ENCODE results near the gene ZNF598. TPM values are rescaled to one million over a fixed set of nuclear protein-coding genes. Genes with fewer than 3 reads are reported as not detected.

ZNF598 gene
- total RNA-seq, 1 donor from 2014 or later = 46.0 TPM

GRCh38 chr16:2043667-2044451 lies 34.2 kb upstream of the ZNF598 start:
- H3K9me3 ChIP-seq (ENCODE audit: insufficient read depth, low read depth, low read length) = no peaks in the 10 kb centered on the region
- Mint-ChIP-seq H3K27me3 (ENCODE audit: low read depth, unreplicated experiment) (no peaks in the 10 kb centered on the region), H3K4me1 (ENCODE audit: low read depth, unreplicated experiment) (peaks cover 8% of the 10 kb centered on the region)

GRCh38 chr16:2042986-2043666 lies 33.5 kb upstream of the ZNF598 start:
- Histone ChIP-seq H4K20me1 (ENCODE audit: insufficient read depth, low read length) (no peaks in the 10 kb centered on the region), H3K27me3 (ENCODE audit: insufficient read depth, low read length) (no peaks in the 10 kb centered on the region), H3K4me1 (ENCODE audit: insufficient read depth, low read length) (peaks cover 41% of the 10 kb centered on the region), H3K9me3 (ENCODE audit: insufficient read depth, low read depth, low read length) (no peaks in the 10 kb centered on the region), H3K9ac (ENCODE audit: low read length) (no peak overlapping the region), H3K4me2 (ENCODE audit: low read length) (no peak overlapping the region), H3K4me3 (ENCODE audit: insufficient read depth, low read depth, low read length) (no peak overlapping the region), H3K27ac (ENCODE audit: low read depth, low read length) (no peak overlapping the region), H2AFZ (ENCODE audit: low read depth, low read length) (no peak overlapping the region), H3K36me3 (ENCODE audit: insufficient read depth, low read length) (no peaks in the 10 kb centered on the region), H3K79me2 (ENCODE audit: insufficient read depth, low read length) (peaks cover 4% of the 10 kb centered on the region)
- peaks cover 3% of the 10 kb centered on the region for H3K36me3 Mint-ChIP-seq (ENCODE audit: low read depth, unreplicated experiment)
- H3K27me3 Mint-ChIP-seq (ENCODE audit: low read depth, unreplicated experiment) = no peaks in the 10 kb centered on the region
- no peaks in the 10 kb centered on the region for H3K9me3 Mint-ChIP-seq (ENCODE audit: unreplicated experiment)
- H3K4me1 Mint-ChIP-seq (ENCODE audit: low read depth, unreplicated experiment) = peaks cover 4% of the 10 kb centered on the region
- no peak overlapping the region for H3K27ac Mint-ChIP-seq (ENCODE audit: unreplicated experiment)
- TF ChIP-seq EZH2 (IDR thresholded peaks at IDR 0.05; ENCODE audit: insufficient read depth, low read length) = no peak
- no peak for TF ChIP-seq CTCF (IDR thresholded peaks at IDR 0.05; ENCODE audit: insufficient read depth, low read depth, low read length)
- FAIRE-seq (no peak), DNase-seq (ENCODE audit: low read depth) (no peak)
- no peak overlapping the region for H3K4me3 Mint-ChIP-seq (ENCODE audit: unreplicated experiment)

More at GRCh38 chr16:2043667-2044451, 34.2 kb upstream of the ZNF598 start:
- no peaks in the 10 kb centered on the region for H3K27me3 ChIP-seq (ENCODE audit: insufficient read depth, low read length)
- H3K9me3 Mint-ChIP-seq (ENCODE audit: unreplicated experiment) = no peaks in the 10 kb centered on the region
- H3K4me3 Mint-ChIP-seq (ENCODE audit: unreplicated experiment) = no peak overlapping the region
- TF ChIP-seq CTCF (IDR thresholded peaks at IDR 0.05; ENCODE audit: insufficient read depth, low read depth, low read length) = no peak
- no peak for TF ChIP-seq EZH2 (IDR thresholded peaks at IDR 0.05; ENCODE audit: insufficient read depth, low read length)
- no peaks in the 10 kb centered on the region for H3K36me3 ChIP-seq (ENCODE audit: insufficient read depth, low read length)
- no peak overlapping the region for H3K9ac ChIP-seq (ENCODE audit: low read length)
- no peak overlapping the region for H3K4me3 ChIP-seq (ENCODE audit: insufficient read depth, low read depth, low read length)
- DNase-seq (ENCODE audit: low read depth) (no peak), FAIRE-seq (no peak)
- H4K20me1 ChIP-seq (ENCODE audit: insufficient read depth, low read length) = peaks cover 3% of the 10 kb centered on the region
- H3K79me2 ChIP-seq (ENCODE audit: insufficient read depth, low read length) = peaks cover 11% of the 10 kb centered on the region
- H3K36me3 Mint-ChIP-seq (ENCODE audit: low read depth, unreplicated experiment) = peaks cover 3% of the 10 kb centered on the region
- H2AFZ ChIP-seq (ENCODE audit: low read depth, low read length) = no peak overlapping the region
- H3K27ac Mint-ChIP-seq (ENCODE audit: unreplicated experiment) = no peak overlapping the region
- H3K27ac ChIP-seq (ENCODE audit: low read depth, low read length) = no peak overlapping the region
- no peak overlapping the region for H3K4me2 ChIP-seq (ENCODE audit: low read length)
- H3K4me1 ChIP-seq (ENCODE audit: insufficient read depth, low read length) = peaks cover 40% of the 10 kb centered on the region

All from astrocyte (in vitro differentiated cells and primary cell).